GM23338 (cell line): ENCODE data around the gene PERM1. TPM values are rescaled to one million over a fixed set of nuclear protein-coding genes. Genes with fewer than 3 reads are reported as not detected.
"Not testable (repeated sequence)": the region's sequence is repeated elsewhere in the genome, so short reads cannot be mapped to it uniquely, and the experiment has no call there.

ENCODE experiments used
- ATAC-seq: fragments of 200-7000 bp; cut with Tn5 transposase; 3 replicates; pipeline ENCODE4 v1.9.1; 2020
- DNase-seq: peaks from one replicate; pipeline ENCODE4 v3.0.0-alpha.2; 2015; ENCODE audit warnings: low spot score
- H2AFZ ChIP-seq: fragments of 200-600 bp; sonication (generic); 2 replicates; pipeline ENCODE4 v1.8.0; 2016; ENCODE audit warnings: antibody characterized with exemption, mild to moderate bottlenecking, moderate library complexity
- H3F3A ChIP-seq: fragments of 200-600 bp; sonication (generic); replicated peaks from 2 replicates; pipeline ENCODE4 v1.8.0; 2017; ENCODE audit warnings: antibody characterized with exemption, mixed run types, low read depth
- H3K27ac ChIP-seq: fragments of 200-600 bp; sonication (generic); 2 replicates; pipeline ENCODE4 v1.6.1; 2016; ENCODE audit warnings: low read depth
- H3K27me3 ChIP-seq: fragments of 200-600 bp; sonication (generic); 2 replicates; pipeline ENCODE4 v1.8.0; 2016; ENCODE audit warnings: mild to moderate bottlenecking, mixed run types, moderate library complexity; ENCODE audit not compliant: insufficient read depth
- H3K36me3 ChIP-seq: fragments of 200-600 bp; sonication (generic); 2 replicates; pipeline ENCODE4 v1.8.0; 2016; ENCODE audit warnings: mild to moderate bottlenecking; ENCODE audit not compliant: insufficient read depth
- H3K4me1 ChIP-seq: fragments of 200-600 bp; sonication (generic); 2 replicates; pipeline ENCODE4 v1.8.0; 2016; ENCODE audit warnings: mild to moderate bottlenecking, moderate library complexity; ENCODE audit not compliant: insufficient read depth
- H3K4me2 ChIP-seq: fragments of 200-600 bp; sonication (generic); 2 replicates; pipeline ENCODE4 v1.7.1; 2017; ENCODE audit warnings: mixed run types
- H3K4me3 ChIP-seq: fragments of 200-600 bp; sonication (generic); 2 replicates; pipeline ENCODE4 v1.6.1; 2016; ENCODE audit warnings: mixed run types
- H3K79me2 ChIP-seq: fragments of 200-600 bp; sonication (generic); replicated peaks from 2 replicates; pipeline ENCODE4 v1.8.0; 2017; ENCODE audit warnings: mild to moderate bottlenecking; ENCODE audit not compliant: insufficient read depth
- H3K9me2 ChIP-seq: fragments of 200-600 bp; sonication (generic); 2 replicates; pipeline ENCODE4 v1.8.0; 2017; ENCODE audit not compliant: insufficient read depth
- H4K20me1 ChIP-seq: fragments of 200-600 bp; sonication (generic); replicated peaks from 2 replicates; pipeline ENCODE4 v1.8.0; 2017; ENCODE audit warnings: mild to moderate bottlenecking; ENCODE audit not compliant: insufficient read depth
- H3K27ac Mint-ChIP-seq: 2 replicates; pipeline ENCODE4 v1.8.0; 2020; ENCODE audit warnings: inconsistent platforms, mild to moderate bottlenecking, moderate library complexity, mixed read lengths
- H3K27me3 Mint-ChIP-seq: 3 replicates; pipeline ENCODE4 v1.8.0; 2022; ENCODE audit warnings: low read depth, mild to moderate bottlenecking, moderate library complexity, mixed read lengths, inconsistent platforms; ENCODE audit not compliant: insufficient read depth, poor library complexity
- H3K36me3 Mint-ChIP-seq: 3 replicates; pipeline ENCODE4 v1.8.0; 2021; ENCODE audit warnings: low read depth, mild to moderate bottlenecking, inconsistent platforms, moderate library complexity, mixed read lengths
- H3K4me1 Mint-ChIP-seq: 3 replicates; pipeline ENCODE4 v1.8.0; 2020; ENCODE audit warnings: mild to moderate bottlenecking, inconsistent platforms, mixed read lengths
- H3K4me3 Mint-ChIP-seq: 3 replicates; pipeline ENCODE4 v1.8.0; 2021; ENCODE audit warnings: moderate library complexity, mild to moderate bottlenecking, inconsistent platforms, mixed read lengths
- H3K9me3 Mint-ChIP-seq: 3 replicates; pipeline ENCODE4 v1.8.0; 2020; ENCODE audit warnings: moderate library complexity, mild to moderate bottlenecking, inconsistent platforms, mixed read lengths
- CREB1 ChIP-seq: fragments of 250-450 bp; sonication (Bioruptor Pico); IDR thresholded peaks from 2 replicates; pipeline ENCODE4 v1.5.0; 2020; ENCODE audit warnings: low read depth, mild to moderate bottlenecking, moderate library complexity
- CTCF ChIP-seq, 2 experiments: fragments of 200-600 bp in 1 of 2; sonication (generic) in 1 of 2; conservative IDR thresholded peaks; 2 replicates each; pipeline versions ENCODE4 v1.5.1 to v1.6.1; 2016 to 2017; ENCODE audit warnings: antibody characterized with exemption in 2 of 2, low read depth in 2 of 2, mild to moderate bottlenecking in 2 of 2, moderate library complexity in 1 of 2
- EZH2 ChIP-seq: fragments of 200-600 bp; sonication (generic); IDR thresholded peaks from one replicate; pipeline ENCODE4 v1.8.0; 2017; ENCODE audit warnings: antibody characterized with exemption, mild to moderate bottlenecking, low read depth; ENCODE audit not compliant: unreplicated experiment
- POLR2AphosphoS5 ChIP-seq: IDR thresholded peaks from 2 replicates; pipeline ENCODE4 v1.6.1; 2016; ENCODE audit warnings: antibody characterized with exemption, low read depth
- STAT1 ChIP-seq: IDR thresholded peaks from one replicate; pipeline ENCODE4 v1.6.1; 2016; ENCODE audit warnings: antibody characterized with exemption; ENCODE audit not compliant: unreplicated experiment
- ZNF114 ChIP-seq: fragments of 250-450 bp; sonication (Bioruptor Pico); IDR thresholded peaks from 2 replicates; pipeline ENCODE4 v1.5.0; 2020; ENCODE audit warnings: mild to moderate bottlenecking, moderate library complexity
- polyA plus RNA-seq: library from polyadenylated mRNA; unstranded; fragments of >200 nt; fragmentation: Nextera tagmentation; extraction: Ambion mirVana; gene quantifications from 2 replicates; pipeline ENCODE4 v1.2.1, GENCODE V29; 2016
- total RNA-seq: library from RNA; depleted of rRNA; stranded (reverse); fragments of >200 nt; shearing (Covaris generic); gene quantifications from 2 replicates; pipeline ENCODE4 v1.2.3, GENCODE V29; 2014
- TF ChIP-seq, protein P1 (sequence below): IDR thresholded peaks from one replicate; pipeline ENCODE4 v1.6.1; 2018; ENCODE audit warnings: antibody characterized with exemption; ENCODE audit not compliant: unreplicated experiment

Gene PERM1
- total and polyA plus RNA-seq, 2 experiments from 2014 or later, result 1.1 TPM; not detected in 1

- not testable (repeated sequence) for H3K79me2 ChIP-seq, H3F3A ChIP-seq, DNase-seq, H4K20me1 ChIP-seq, H3K27ac ChIP-seq, H3K9me3 Mint-ChIP-seq, H3K4me2 ChIP-seq, H3K27ac Mint-ChIP-seq, H3K36me3 Mint-ChIP-seq, ATAC-seq, H3K4me3 ChIP-seq, H3K9me2 ChIP-seq, H3K36me3 ChIP-seq, H3K27me3 ChIP-seq, H2AFZ ChIP-seq, H3K4me3 Mint-ChIP-seq, H3K4me1 ChIP-seq, H3K4me1 Mint-ChIP-seq
- peaks cover 20% of the 10 kb centered on the region for H3K27me3 Mint-ChIP-seq
Measured at GRCh38 chr1:976791-977190, 5.1 kb downstream of the PERM1 start.

DNA sequence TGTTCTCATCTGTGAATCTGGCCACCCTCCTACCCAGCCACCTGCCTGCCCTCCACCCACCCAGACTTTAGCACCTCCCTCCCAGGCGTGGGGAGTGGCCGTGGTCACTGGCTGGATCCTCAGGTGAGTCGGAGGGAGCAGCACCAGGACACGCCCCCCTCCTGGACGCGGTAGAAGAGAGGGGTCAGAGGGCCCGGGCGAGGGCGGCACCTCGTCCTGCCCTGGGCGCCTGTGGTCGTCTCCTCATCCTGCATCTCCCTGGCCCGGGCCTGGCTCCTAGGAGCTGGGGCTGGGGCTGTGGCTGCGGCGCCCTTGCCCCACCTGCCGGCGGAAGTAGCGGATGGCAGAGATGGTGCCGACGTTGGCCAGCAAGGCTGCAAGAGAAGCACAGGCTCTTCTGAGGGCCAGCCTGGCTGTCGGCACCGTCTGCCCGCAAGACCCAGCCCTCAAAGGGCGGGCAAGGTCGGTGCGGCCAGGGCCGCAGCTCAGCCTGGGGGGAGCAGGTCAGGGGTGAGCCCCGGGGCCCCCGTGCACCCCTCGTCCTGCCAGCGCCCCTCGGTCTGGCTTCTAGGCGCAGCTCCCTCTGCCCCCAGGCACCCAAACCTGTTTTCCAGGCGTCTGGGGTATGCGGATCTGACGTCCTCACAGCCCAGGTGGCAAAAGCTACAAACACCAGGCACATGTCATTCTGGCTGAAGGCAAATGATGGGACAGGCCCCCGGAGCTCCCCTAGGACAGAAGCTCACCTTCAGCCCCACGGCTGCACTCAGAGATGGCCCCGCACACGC, 5.8 kb downstream of the PERM1 start:
- DNase-seq, result peak; percentile 86
- H3K36me3 Mint-ChIP-seq, result peaks cover 5% of the 10 kb centered on the region
- Histone ChIP-seq H3K9me2 (no peaks in the 10 kb centered on the region), H3K4me3 (peak overlapping the region; percentile 47; the same call in 1 of the 2 replicates), H3F3A (no peaks in the 10 kb centered on the region), H3K4me2 (peak overlapping the region; percentile 78), H3K27ac (no peak overlapping the region), H3K79me2 (no peaks in the 10 kb centered on the region), H3K4me1 (no peaks in the 10 kb centered on the region; the same call in 1 of the 2 replicates), H3K36me3 (no peaks in the 10 kb centered on the region), H4K20me1 (no peaks in the 10 kb centered on the region), H3K27me3 (no peaks in the 10 kb centered on the region), H2AFZ (no peak overlapping the region; the same call in 1 of the 2 replicates)
- peak; percentile 91 for ATAC-seq
- peaks cover 4% of the 10 kb centered on the region for H3K4me1 Mint-ChIP-seq
- TF ChIP-seq ZNF114 (CRISPR knock-in tag) (no peak), POLR2AphosphoS5 (0 out of 2 replicates have a peak, but pooled peaks have one; percentile 15), EZH2 (no peak), STAT1 (no peak), CTCF (conservative IDR thresholded peaks at IDR 0.05; ENCODE audit: low read depth in 2 of 2) (peak; percentile 36 to 56; a peak in 2 of 4 replicates), CREB1 (CRISPR knock-in tag) (peak; percentile 34)
- TF ChIP-seq, protein P1, sequence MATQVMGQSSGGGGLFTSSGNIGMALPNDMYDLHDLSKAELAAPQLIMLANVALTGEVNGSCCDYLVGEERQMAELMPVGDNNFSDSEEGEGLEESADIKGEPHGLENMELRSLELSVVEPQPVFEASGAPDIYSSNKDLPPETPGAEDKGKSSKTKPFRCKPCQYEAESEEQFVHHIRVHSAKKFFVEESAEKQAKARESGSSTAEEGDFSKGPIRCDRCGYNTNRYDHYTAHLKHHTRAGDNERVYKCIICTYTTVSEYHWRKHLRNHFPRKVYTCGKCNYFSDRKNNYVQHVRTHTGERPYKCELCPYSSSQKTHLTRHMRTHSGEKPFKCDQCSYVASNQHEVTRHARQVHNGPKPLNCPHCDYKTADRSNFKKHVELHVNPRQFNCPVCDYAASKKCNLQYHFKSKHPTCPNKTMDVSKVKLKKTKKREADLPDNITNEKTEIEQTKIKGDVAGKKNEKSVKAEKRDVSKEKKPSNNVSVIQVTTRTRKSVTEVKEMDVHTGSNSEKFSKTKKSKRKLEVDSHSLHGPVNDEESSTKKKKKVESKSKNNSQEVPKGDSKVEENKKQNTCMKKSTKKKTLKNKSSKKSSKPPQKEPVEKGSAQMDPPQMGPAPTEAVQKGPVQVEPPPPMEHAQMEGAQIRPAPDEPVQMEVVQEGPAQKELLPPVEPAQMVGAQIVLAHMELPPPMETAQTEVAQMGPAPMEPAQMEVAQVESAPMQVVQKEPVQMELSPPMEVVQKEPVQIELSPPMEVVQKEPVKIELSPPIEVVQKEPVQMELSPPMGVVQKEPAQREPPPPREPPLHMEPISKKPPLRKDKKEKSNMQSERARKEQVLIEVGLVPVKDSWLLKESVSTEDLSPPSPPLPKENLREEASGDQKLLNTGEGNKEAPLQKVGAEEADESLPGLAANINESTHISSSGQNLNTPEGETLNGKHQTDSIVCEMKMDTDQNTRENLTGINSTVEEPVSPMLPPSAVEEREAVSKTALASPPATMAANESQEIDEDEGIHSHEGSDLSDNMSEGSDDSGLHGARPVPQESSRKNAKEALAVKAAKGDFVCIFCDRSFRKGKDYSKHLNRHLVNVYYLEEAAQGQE, result no peak
- H3K27ac Mint-ChIP-seq, result no peak overlapping the region
- peak overlapping the region; percentile 12 for H3K4me3 Mint-ChIP-seq
- peaks cover 5% of the 10 kb centered on the region for H3K9me3 Mint-ChIP-seq
- H3K27me3 Mint-ChIP-seq, result peaks cover 16% of the 10 kb centered on the region
